Activated CD4-positive, alpha-beta T cell treated with anti-CD3 and anti-CD28 coated beads, Interleukin-2, amount 10 ng/mL, durations not matched to agents 24 days and 14 days (primary cell): ENCODE data around the gene TMEM61. TPM values are rescaled to one million over a fixed set of nuclear protein-coding genes. Genes with fewer than 3 reads are reported as not detected.

Experiments
- DNase-seq: peaks from one replicate; pipeline ENCODE4 v3.0.0; 2022
- H3K27ac Mint-ChIP-seq: one replicate; pipeline ENCODE4 v1.8.0; 2022; ENCODE audit warnings: mild to moderate bottlenecking, mixed read lengths
- H3K27me3 Mint-ChIP-seq: one replicate; pipeline ENCODE4 v1.8.0; 2022; ENCODE audit warnings: mixed read lengths
- H3K36me3 Mint-ChIP-seq: one replicate; pipeline ENCODE4 v1.8.0; 2022; ENCODE audit warnings: low read depth, mild to moderate bottlenecking, mixed read lengths
- H3K4me1 Mint-ChIP-seq: one replicate; pipeline ENCODE4 v1.8.0; 2021; ENCODE audit warnings: mixed read lengths
- H3K4me3 Mint-ChIP-seq: one replicate; pipeline ENCODE4 v1.8.0; 2022; ENCODE audit warnings: mild to moderate bottlenecking, moderate library complexity, mixed read lengths
- H3K9me3 Mint-ChIP-seq: one replicate; pipeline ENCODE4 v1.8.0; 2021; ENCODE audit warnings: mixed read lengths
- intact Hi-C: fragments of 100-400 bp; cut with micrococcal nuclease; formaldehyde crosslinking; loops from one replicate; pipeline ENCODE4 v1.15.1; 2023
- total RNA-seq: library from RNA; stranded (reverse); gene quantifications from 2 replicates; pipeline ENCODE4 v1.2.3, GENCODE V29; 2022

TMEM61 gene
- total RNA-seq, 1 donor from 2014 or later: not detected

DNA sequence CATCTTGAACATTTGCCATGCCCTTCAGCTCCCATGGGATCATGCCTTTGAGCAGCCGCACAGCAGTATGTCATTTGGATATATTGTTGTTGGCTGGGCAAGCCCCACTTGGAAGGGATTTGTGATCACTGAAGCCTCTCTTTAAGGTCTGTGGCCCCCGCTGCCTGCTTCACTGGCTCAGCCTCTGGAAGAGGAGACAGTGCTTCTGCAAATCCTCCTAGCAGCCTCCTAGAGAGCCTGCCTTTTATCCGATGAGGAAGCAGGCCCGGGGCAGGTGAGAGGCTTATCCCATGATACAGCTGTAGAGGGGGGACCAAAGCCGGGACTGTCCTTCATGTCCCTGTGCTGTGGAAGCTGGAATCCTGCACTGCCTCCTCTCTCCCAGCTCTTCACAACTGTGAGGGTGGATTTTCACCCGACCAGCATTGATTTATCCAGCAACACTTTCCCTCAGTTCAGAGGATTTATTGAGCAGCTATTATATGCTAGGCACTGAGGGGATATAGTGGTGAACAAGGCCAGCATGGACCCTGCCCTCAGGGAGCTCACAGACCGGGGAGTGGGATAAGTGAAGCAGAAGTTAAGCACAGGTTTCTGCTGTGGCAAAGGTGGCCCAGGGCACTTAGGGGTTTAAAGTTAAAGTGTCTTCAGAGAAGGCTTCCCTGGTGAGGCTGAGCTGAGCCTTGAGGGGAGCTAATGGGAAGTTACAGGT lies 3.9 kb downstream of the TMEM61 start:
- Mint-ChIP-seq H3K9me3 (no peaks in the 10 kb centered on the region), H3K27ac (no peak overlapping the region), H3K36me3 (no peaks in the 10 kb centered on the region), H3K4me3 (no peak overlapping the region), H3K4me1 (no peaks in the 10 kb centered on the region), H3K27me3 (peaks cover 32% of the 10 kb centered on the region)
- intact Hi-C loops: no loop called here
- no peak for DNase-seq

DNA sequence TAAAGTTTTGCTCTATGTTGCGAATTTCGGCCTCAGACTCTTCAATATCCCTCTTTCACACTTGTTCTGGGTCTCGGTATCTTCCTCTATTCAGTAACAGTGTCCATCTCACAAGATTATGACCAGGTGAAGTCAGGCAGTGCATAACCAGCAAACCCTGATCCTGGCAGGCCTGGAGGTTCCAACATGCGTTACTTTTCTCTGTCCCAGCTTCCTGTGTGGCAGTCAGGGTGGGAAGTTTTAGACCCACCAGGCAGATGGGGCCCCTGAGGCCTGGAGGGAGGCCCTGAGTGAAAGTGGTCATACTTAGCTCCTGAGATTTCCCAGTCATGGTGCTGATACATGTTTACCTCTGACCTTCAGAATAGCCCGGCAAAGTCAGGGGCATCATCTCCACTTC lies 5.1 kb downstream of the TMEM61 start:
- intact Hi-C loops: no loop called here
- no peaks in the 10 kb centered on the region for H3K9me3 Mint-ChIP-seq
- H3K4me3 Mint-ChIP-seq: no peak overlapping the region
- no peaks in the 10 kb centered on the region for H3K36me3 Mint-ChIP-seq
- H3K4me1 Mint-ChIP-seq: no peaks in the 10 kb centered on the region
- no peak overlapping the region for H3K27ac Mint-ChIP-seq
- peaks cover 25% of the 10 kb centered on the region for H3K27me3 Mint-ChIP-seq
- no peak for DNase-seq

DNA sequence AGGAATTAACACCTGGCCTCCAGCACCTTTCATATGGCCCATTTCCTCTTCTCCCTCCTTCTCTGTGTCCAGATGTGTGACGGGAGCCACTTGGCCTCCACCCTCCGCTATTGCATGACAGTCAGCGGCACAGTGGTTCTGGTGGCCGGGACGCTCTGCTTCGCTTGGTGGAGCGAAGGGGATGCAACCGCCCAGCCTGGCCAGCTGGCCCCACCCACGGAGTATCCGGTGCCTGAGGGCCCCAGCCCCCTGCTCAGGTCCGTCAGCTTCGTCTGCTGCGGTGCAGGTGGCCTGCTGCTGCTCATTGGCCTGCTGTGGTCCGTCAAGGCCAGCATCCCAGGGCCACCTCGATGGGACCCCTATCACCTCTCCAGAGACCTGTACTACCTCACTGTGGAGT lies 5.6 kb downstream of the TMEM61 start:
- no peak for DNase-seq
- H3K27ac Mint-ChIP-seq: no peak overlapping the region
- H3K9me3 Mint-ChIP-seq: no peaks in the 10 kb centered on the region
- no peak overlapping the region for H3K4me3 Mint-ChIP-seq
- no peaks in the 10 kb centered on the region for H3K36me3 Mint-ChIP-seq
- H3K27me3 Mint-ChIP-seq: peaks cover 24% of the 10 kb centered on the region
- H3K4me1 Mint-ChIP-seq: no peaks in the 10 kb centered on the region
- intact Hi-C loops: no loop called here

DNA sequence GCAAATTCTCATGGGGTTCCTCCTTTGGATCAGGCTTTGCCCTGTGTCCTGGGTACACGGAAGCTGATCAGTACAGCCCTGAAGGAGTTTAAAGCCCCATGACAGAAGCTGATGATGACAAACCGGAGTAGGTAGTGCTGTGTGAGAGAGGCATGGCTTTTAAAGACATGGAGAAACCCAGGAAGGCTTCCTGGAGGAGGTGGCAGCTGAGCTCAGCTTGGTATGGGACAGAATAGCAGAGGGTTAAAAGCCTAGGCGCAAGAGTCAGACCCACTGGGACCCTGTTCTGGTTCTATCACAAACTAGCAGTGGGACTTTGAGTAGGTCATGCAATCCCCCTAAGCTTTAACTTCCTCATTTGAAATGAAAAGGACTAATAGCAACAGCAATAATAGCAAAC lies 6.1 kb downstream of the TMEM61 start:
- no peaks in the 10 kb centered on the region for H3K9me3 Mint-ChIP-seq
- peaks cover 19% of the 10 kb centered on the region for H3K27me3 Mint-ChIP-seq
- H3K36me3 Mint-ChIP-seq: no peaks in the 10 kb centered on the region
- H3K27ac Mint-ChIP-seq: no peak overlapping the region
- no peak for DNase-seq
- intact Hi-C loops: no loop called here
- no peaks in the 10 kb centered on the region for H3K4me1 Mint-ChIP-seq
- H3K4me3 Mint-ChIP-seq: no peak overlapping the region

GRCh38 chr1:54987427-54987826 lies 7.0 kb downstream of the TMEM61 start:
- Mint-ChIP-seq H3K4me1 (no peaks in the 10 kb centered on the region), H3K27ac (no peak overlapping the region), H3K4me3 (no peak overlapping the region), H3K9me3 (no peaks in the 10 kb centered on the region), H3K27me3 (peaks cover 12% of the 10 kb centered on the region), H3K36me3 (no peaks in the 10 kb centered on the region)
- intact Hi-C loops: no loop called here
- DNase-seq: no peak

GRCh38 chr1:54987919-54988705 lies 7.7 kb downstream of the TMEM61 start:
- no peak overlapping the region for H3K4me3 Mint-ChIP-seq
- no peaks in the 10 kb centered on the region for H3K36me3 Mint-ChIP-seq
- no peaks in the 10 kb centered on the region for H3K9me3 Mint-ChIP-seq
- H3K27ac Mint-ChIP-seq: no peak overlapping the region
- no peaks in the 10 kb centered on the region for H3K4me1 Mint-ChIP-seq
- H3K27me3 Mint-ChIP-seq: peaks cover 11% of the 10 kb centered on the region
- intact Hi-C loops: no loop called here
- DNase-seq: no peak

- H3K4me3 Mint-ChIP-seq: no peak overlapping the region
- no peaks in the 10 kb centered on the region for H3K4me1 Mint-ChIP-seq
- intact Hi-C loops: no loop called here
- H3K27ac Mint-ChIP-seq: no peak overlapping the region
- no peaks in the 10 kb centered on the region for H3K36me3 Mint-ChIP-seq
- DNase-seq: no peak
- H3K9me3 Mint-ChIP-seq: no peaks in the 10 kb centered on the region
- H3K27me3 Mint-ChIP-seq: peaks cover 6% of the 10 kb centered on the region
Observed at GRCh38 chr1:54988975-54989374, 8.5 kb downstream of the TMEM61 start.

GRCh38 chr1:54989473-54989872 lies 9.0 kb downstream of the TMEM61 start:
- intact Hi-C loops: no loop called here
- Mint-ChIP-seq H3K4me3 (no peak overlapping the region), H3K9me3 (no peaks in the 10 kb centered on the region), H3K27me3 (peaks cover 3% of the 10 kb centered on the region), H3K4me1 (peaks cover 2% of the 10 kb centered on the region), H3K36me3 (no peaks in the 10 kb centered on the region), H3K27ac (no peak overlapping the region)
- no peak for DNase-seq

DNA sequence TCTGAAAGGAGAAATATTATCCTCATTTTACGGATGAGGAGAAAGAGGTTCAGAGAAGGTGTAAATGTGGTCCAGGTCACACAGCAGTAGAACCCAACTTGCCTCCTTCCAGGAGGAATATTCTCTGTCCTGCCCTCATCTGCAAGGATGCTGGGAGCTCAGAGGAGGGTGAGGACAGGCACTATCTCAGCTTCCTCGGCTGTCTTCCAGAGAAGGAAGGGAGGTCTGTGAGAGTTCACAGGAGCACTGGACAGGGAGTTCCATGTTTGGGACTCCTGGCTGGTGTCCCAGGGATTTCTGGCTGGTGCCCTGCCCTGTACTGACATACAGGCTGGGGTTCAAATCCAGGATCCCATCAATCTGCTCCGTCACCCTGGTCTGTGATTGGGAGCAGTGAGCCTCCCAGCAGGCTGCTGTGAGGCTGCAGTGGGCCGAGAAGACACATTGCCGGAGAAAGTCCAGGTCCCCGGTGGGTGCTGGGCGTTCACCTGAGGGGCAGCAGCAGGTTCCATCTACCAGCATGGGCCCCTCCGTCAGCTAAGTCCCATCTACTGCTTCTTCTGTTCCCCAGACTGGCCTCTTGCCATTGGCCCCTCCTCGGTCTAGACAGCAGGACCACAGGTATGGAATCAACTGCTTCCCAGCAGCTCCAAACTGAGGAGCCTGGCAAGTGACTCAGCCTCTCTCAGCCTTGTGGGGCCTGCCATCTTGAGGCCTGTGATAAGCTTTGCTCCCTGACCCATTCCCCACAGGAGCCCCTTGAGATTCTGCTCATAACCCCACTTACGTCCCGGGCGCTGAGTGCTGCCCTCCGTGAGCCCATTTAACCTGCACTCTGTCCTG lies 9.8 kb downstream of the TMEM61 start:
- no peak for DNase-seq
- Mint-ChIP-seq H3K27me3 (peaks cover 6% of the 10 kb centered on the region), H3K36me3 (no peaks in the 10 kb centered on the region), H3K4me3 (no peak overlapping the region), H3K9me3 (no peaks in the 10 kb centered on the region), H3K4me1 (peaks cover 5% of the 10 kb centered on the region), H3K27ac (no peak overlapping the region)
- intact Hi-C loops: no loop called here

- H3K27ac Mint-ChIP-seq: no peak overlapping the region
- H3K4me1 Mint-ChIP-seq: peaks cover 13% of the 10 kb centered on the region
- intact Hi-C loops: no loop called here
- DNase-seq: no peak
- no peaks in the 10 kb centered on the region for H3K9me3 Mint-ChIP-seq
- H3K27me3 Mint-ChIP-seq: peaks cover 12% of the 10 kb centered on the region
- no peaks in the 10 kb centered on the region for H3K36me3 Mint-ChIP-seq
- H3K4me3 Mint-ChIP-seq: no peak overlapping the region
Observed at GRCh38 chr1:54990916-54991315, 10.5 kb downstream of the TMEM61 start.

GRCh38 chr1:54991939-54992338 lies 11.5 kb downstream of the TMEM61 start:
- H3K4me3 Mint-ChIP-seq: no peak overlapping the region
- no peak for DNase-seq
- H3K27ac Mint-ChIP-seq: no peak overlapping the region
- intact Hi-C loops: no loop called here
- H3K4me1 Mint-ChIP-seq: peaks cover 21% of the 10 kb centered on the region
- H3K27me3 Mint-ChIP-seq: peaks cover 17% of the 10 kb centered on the region
- no peaks in the 10 kb centered on the region for H3K9me3 Mint-ChIP-seq
- no peaks in the 10 kb centered on the region for H3K36me3 Mint-ChIP-seq

DNA sequence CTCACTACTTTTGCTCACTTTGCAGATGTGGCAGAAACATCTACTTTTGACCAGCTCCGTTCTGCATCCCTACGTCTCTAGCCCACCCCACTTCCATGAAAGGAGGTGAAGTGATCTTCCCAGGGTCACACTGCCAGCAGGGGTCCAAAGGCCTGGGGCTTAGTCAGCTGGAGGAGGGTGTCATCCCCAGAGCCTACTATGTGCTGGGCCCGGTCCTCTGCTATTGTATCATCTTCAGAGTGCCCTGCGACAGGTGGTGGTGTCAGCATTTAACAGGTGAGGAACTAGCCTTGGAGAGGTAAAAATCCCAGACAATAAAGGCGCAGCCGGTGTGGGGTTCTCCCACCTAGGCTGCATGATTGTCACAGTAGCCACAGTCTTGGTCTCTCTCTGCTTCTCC lies 12.7 kb downstream of the TMEM61 start:
- no peak overlapping the region for H3K4me3 Mint-ChIP-seq
- no peaks in the 10 kb centered on the region for H3K36me3 Mint-ChIP-seq
- no peak overlapping the region for H3K27ac Mint-ChIP-seq
- H3K4me1 Mint-ChIP-seq: peaks cover 21% of the 10 kb centered on the region
- intact Hi-C loops: no loop called here
- H3K27me3 Mint-ChIP-seq: peaks cover 28% of the 10 kb centered on the region
- no peak for DNase-seq
- H3K9me3 Mint-ChIP-seq: no peaks in the 10 kb centered on the region

DNA sequence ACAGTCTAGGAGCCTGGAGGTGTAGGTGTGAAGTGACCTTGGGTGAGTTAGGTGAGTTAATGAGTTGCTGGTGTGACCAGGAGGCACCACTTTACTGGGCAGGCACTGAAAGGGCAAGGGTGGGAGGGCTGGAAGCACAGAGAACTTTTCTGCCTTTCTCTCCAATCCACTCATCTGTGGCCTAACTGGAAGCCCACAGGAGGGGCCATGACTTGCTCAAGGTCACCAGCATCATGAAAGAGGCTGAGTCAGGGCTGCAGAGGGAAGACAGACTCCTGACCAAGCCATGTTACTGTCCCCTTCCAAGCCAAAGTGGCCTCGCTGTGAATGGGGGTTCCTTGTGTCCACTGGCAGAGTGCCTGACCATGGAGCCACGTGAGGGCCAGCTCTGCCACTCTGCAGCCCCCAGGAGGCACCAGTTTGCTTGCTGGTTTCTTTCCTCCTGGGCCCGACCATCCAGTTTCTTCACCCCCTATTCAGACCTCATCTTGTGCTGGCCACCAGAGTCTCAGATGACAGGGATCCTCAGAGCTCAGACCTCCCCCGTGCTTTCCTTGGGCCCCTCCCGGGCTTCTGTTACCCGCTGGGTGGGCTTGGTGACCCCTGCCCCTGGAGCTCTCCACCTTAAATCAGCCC lies 14.0 kb downstream of the TMEM61 start:
- H3K4me1 Mint-ChIP-seq: peaks cover 21% of the 10 kb centered on the region
- intact Hi-C loops: no loop called here
- DNase-seq: no peak
- no peaks in the 10 kb centered on the region for H3K9me3 Mint-ChIP-seq
- no peak overlapping the region for H3K4me3 Mint-ChIP-seq
- H3K36me3 Mint-ChIP-seq: no peaks in the 10 kb centered on the region
- H3K27me3 Mint-ChIP-seq: peaks cover 28% of the 10 kb centered on the region
- no peak overlapping the region for H3K27ac Mint-ChIP-seq
